Parathyroid adenoma (tissue), 2 donors: ENCODE measurements around the gene PTGDS.

Experiments used
- H2AFZ ChIP-seq: fragments of 300-600 bp; sonication (generic); one replicate; pipeline ENCODE4 v1.7.0; 2017; ENCODE audit warnings: antibody characterized with exemption, mild to moderate bottlenecking
- H3K27ac ChIP-seq: fragments of 300-600 bp; sonication (generic); one replicate; pipeline ENCODE4 v1.7.0; 2017
- H3K27me3 ChIP-seq: fragments of 300-600 bp; sonication (generic); one replicate; pipeline ENCODE4 v1.7.0; 2017; ENCODE audit warnings: low read length; ENCODE audit not compliant: control insufficient read depth, insufficient read depth
- H3K36me3 ChIP-seq: fragments of 300-600 bp; sonication (generic); one replicate; pipeline ENCODE4 v1.7.0; 2017; ENCODE audit warnings: low read length; ENCODE audit not compliant: control insufficient read depth, insufficient read depth
- H3K4me1 ChIP-seq: fragments of 300-600 bp; sonication (generic); one replicate; pipeline ENCODE4 v1.7.0; 2017; ENCODE audit warnings: control low read depth
- H3K4me2 ChIP-seq: fragments of 300-600 bp; sonication (generic); one replicate; pipeline ENCODE4 v1.7.0; 2017; ENCODE audit warnings: low read length
- H3K4me3 ChIP-seq: fragments of 300-600 bp; sonication (generic); one replicate; pipeline ENCODE4 v1.7.0; 2017; ENCODE audit warnings: low read depth, low read length
- H3K79me2 ChIP-seq: fragments of 300-600 bp; sonication (generic); one replicate; pipeline ENCODE4 v1.7.0; 2017; ENCODE audit warnings: control low read depth
- H3K9ac ChIP-seq: fragments of 300-600 bp; sonication (generic); one replicate; pipeline ENCODE4 v1.7.0; 2017; ENCODE audit warnings: mild to moderate bottlenecking
- H3K9me3 ChIP-seq: fragments of 300-600 bp; sonication (generic); one replicate; pipeline ENCODE4 v1.7.0; 2017; ENCODE audit warnings: low read length; ENCODE audit not compliant: control insufficient read depth
- TF ChIP-seq, protein P1 (sequence below): fragments of 300-600 bp; sonication (generic); IDR thresholded peaks from one replicate; pipeline ENCODE4 v1.7.0; 2017; ENCODE audit warnings: antibody characterized with exemption, mild to moderate bottlenecking
- donor health status: primary hyperparathyroidism.

Gene PTGDS

GRCh38 chr9:136977649-136978072, 357 bp downstream of the PTGDS start:
- H3K79me2 ChIP-seq: no peaks in the 10 kb centered on the region
- H3K9me3 ChIP-seq: no peaks in the 10 kb centered on the region
- H3K36me3 ChIP-seq: no peaks in the 10 kb centered on the region
- H2AFZ ChIP-seq: peak overlapping the region; percentile 56
- H3K4me2 ChIP-seq: peak overlapping the region; percentile 51
- no peak overlapping the region for H3K9ac ChIP-seq
- no peaks in the 10 kb centered on the region for H3K27me3 ChIP-seq
- H3K27ac ChIP-seq: no peak overlapping the region
- H3K4me3 ChIP-seq: no peak overlapping the region
- H3K4me1 ChIP-seq: no peaks in the 10 kb centered on the region
- TF ChIP-seq, protein P1, sequence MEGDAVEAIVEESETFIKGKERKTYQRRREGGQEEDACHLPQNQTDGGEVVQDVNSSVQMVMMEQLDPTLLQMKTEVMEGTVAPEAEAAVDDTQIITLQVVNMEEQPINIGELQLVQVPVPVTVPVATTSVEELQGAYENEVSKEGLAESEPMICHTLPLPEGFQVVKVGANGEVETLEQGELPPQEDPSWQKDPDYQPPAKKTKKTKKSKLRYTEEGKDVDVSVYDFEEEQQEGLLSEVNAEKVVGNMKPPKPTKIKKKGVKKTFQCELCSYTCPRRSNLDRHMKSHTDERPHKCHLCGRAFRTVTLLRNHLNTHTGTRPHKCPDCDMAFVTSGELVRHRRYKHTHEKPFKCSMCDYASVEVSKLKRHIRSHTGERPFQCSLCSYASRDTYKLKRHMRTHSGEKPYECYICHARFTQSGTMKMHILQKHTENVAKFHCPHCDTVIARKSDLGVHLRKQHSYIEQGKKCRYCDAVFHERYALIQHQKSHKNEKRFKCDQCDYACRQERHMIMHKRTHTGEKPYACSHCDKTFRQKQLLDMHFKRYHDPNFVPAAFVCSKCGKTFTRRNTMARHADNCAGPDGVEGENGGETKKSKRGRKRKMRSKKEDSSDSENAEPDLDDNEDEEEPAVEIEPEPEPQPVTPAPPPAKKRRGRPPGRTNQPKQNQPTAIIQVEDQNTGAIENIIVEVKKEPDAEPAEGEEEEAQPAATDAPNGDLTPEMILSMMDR: no peak

DNA sequence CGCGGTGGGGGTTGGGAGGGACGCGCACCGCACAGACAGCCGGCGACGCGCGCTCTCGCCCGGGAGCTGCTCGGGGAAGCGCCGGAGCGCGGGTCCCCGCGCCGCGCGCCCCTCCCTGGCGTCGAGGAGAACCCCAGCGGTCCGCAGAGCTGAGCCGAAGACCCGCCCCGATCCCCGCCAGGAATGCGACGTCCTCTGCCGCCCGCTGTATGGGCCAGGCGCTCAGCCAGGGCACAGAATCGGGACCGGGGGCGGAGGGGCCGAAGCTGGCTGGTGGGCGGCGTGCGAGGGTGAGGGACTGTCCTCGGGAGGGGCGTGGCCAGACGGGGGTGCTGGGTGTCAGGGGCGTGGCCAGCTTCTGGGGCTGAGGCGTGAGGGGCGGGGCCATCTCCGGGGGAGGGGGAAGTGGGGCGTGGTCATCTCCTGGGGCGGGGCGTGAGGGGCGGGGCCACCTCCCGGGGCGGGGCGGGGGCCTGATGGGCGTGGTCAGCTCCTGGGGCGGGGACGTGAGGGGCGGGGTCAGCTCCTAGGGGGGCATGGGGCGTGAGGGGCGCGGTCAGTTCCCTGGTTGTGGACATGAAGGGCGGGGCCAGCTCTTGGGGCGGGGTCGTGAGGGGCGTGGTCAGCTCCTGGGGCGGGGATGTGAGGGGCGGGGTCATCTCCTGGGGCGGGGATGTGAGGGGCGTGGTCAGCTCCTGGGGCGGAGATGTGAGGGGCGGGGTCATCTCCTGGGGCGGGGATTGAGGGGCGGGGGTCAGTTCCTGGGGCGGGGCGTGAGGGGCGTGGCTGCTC, 965 bp downstream of the PTGDS start:
- H3K79me2 ChIP-seq: no peaks in the 10 kb centered on the region
- TF ChIP-seq, protein P1: no peak
- no peaks in the 10 kb centered on the region for H3K4me1 ChIP-seq
- no peak overlapping the region for H3K9ac ChIP-seq
- H3K36me3 ChIP-seq: no peaks in the 10 kb centered on the region
- H3K27ac ChIP-seq: no peak overlapping the region
- no peaks in the 10 kb centered on the region for H3K9me3 ChIP-seq
- peak overlapping the region; percentile 51 for H3K4me2 ChIP-seq
- H3K4me3 ChIP-seq: no peak overlapping the region
- no peaks in the 10 kb centered on the region for H3K27me3 ChIP-seq
- H2AFZ ChIP-seq: peak overlapping the region; percentile 56

DNA sequence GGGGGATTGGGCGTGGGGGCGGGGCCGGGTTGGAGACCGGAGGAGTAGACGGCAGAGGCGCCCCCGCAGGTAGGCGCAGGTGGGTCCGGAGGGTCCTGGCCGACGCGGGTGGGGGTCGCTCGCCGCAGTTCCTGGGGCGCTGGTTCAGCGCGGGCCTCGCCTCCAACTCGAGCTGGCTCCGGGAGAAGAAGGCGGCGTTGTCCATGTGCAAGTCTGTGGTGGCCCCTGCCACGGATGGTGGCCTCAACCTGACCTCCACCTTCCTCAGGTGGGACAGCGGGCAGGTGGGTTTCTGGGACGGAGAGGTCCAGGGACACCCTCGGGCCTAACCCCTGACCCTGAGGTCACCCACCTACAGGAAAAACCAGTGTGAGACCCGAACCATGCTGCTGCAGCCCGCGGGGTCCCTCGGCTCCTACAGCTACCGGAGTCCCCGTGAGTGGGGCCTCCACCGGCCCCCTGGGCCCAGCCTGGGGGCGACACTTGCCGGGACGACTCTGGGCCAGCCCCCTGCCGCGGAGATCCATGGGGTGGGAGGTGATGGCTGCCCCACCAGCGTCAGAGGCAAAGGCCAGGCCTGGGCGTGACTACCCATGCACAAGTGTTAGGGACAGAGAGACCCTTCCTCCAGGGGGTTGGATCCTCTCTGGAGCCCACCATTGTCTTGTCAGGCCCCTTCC, 1.7 kb downstream of the PTGDS start:
- Histone ChIP-seq H3K27me3 (no peaks in the 10 kb centered on the region), H3K4me3 (no peak overlapping the region), H3K36me3 (no peaks in the 10 kb centered on the region), H3K27ac (no peak overlapping the region), H3K9me3 (no peaks in the 10 kb centered on the region), H2AFZ (no peak overlapping the region), H3K79me2 (no peaks in the 10 kb centered on the region), H3K4me2 (no peak overlapping the region), H3K9ac (no peak overlapping the region), H3K4me1 (no peaks in the 10 kb centered on the region)
- TF ChIP-seq, protein P1: no peak

GRCh38 chr9:136979769-136980587, 2.7 kb downstream of the PTGDS start:
- H3K4me2 ChIP-seq: no peak overlapping the region
- TF ChIP-seq, protein P1: no peak
- H3K4me1 ChIP-seq: no peaks in the 10 kb centered on the region
- no peaks in the 10 kb centered on the region for H3K9me3 ChIP-seq
- H3K27ac ChIP-seq: no peak overlapping the region
- H3K27me3 ChIP-seq: no peaks in the 10 kb centered on the region
- no peaks in the 10 kb centered on the region for H3K79me2 ChIP-seq
- H3K36me3 ChIP-seq: no peaks in the 10 kb centered on the region
- no peak overlapping the region for H3K4me3 ChIP-seq
- no peak overlapping the region for H3K9ac ChIP-seq
- no peak overlapping the region for H2AFZ ChIP-seq
